GM18505 (cell line): ENCODE results near the gene USP5.

Experiments
- ATAC-seq: cut with Tn5 transposase; IDR thresholded peaks from one replicate; pipeline ENCODE4 v1.9.1; 2021; ENCODE audit not compliant: unreplicated experiment
- POLR2A ChIP-seq: IDR thresholded peaks from 4 replicates; pipeline ENCODE4 v1.6.1; 2011; ENCODE audit warnings: borderline replicate concordance; ENCODE audit not compliant: insufficient read depth, insufficient read length; ENCODE audit errors: extremely low read depth

The USP5 gene, protein sequence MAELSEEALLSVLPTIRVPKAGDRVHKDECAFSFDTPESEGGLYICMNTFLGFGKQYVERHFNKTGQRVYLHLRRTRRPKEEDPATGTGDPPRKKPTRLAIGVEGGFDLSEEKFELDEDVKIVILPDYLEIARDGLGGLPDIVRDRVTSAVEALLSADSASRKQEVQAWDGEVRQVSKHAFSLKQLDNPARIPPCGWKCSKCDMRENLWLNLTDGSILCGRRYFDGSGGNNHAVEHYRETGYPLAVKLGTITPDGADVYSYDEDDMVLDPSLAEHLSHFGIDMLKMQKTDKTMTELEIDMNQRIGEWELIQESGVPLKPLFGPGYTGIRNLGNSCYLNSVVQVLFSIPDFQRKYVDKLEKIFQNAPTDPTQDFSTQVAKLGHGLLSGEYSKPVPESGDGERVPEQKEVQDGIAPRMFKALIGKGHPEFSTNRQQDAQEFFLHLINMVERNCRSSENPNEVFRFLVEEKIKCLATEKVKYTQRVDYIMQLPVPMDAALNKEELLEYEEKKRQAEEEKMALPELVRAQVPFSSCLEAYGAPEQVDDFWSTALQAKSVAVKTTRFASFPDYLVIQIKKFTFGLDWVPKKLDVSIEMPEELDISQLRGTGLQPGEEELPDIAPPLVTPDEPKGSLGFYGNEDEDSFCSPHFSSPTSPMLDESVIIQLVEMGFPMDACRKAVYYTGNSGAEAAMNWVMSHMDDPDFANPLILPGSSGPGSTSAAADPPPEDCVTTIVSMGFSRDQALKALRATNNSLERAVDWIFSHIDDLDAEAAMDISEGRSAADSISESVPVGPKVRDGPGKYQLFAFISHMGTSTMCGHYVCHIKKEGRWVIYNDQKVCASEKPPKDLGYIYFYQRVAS

DNA sequence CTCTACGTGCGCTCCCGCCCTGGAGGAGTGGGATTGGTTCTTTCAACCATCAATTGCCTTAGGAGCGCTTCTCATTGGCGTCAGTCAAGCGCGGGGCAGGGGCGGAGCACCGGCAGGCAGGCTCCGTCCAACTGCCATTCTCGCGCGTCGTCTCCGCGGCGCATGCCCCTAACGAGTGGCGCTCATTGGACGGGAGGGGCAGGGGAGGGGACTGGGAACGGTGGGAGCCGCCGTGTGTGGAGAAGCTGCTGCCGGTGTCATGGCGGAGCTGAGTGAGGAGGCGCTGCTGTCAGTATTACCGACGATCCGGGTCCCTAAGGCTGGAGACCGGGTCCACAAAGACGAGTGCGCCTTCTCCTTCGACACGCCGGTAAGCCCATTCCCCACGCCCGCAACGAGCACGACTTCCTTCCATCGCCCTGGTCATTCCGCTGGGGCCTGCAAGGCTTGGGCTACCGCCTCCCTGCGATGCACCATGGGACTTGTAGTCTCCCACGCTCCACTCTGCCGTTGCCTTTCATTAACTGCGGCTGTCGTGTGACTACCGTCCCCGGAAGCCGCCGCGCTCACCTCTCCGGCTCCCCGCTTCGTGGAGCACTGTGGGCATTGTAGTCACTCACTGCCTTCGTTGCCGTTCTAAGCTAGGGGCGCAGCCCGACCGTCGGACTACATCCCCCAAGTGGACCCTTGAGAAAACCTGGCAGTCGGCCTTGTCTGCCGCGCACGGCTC is at the start of gene USP5:
Gene USP5 (plus strand): TSS at position 230 of the 730 bp plus-strand sequence. CDS start 30 bp downstream, at position 260.
- TF ChIP-seq POLR2A: peak; percentile 86
- peak; percentile 68 for ATAC-seq

DNA sequence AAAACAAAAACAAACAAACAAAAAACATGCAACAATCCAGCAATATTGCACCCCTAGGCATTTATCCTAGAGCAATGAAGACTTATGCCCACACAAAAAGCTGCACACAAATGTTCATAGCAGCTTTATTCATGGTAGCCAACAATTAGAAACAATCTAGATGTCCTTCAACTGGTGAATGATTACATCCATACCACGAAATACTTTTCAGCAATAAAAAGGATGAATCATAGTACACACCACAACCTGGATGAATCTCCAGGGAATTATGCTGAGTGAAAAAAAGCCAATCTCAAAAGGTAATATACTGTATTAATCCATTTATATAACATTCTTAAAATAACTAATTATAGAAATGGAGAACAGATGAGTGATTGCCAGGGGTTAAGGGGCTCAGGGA is 44.8 kb upstream of the USP5 start:
- ATAC-seq: no peak
- no peak for TF ChIP-seq POLR2A

DNA sequence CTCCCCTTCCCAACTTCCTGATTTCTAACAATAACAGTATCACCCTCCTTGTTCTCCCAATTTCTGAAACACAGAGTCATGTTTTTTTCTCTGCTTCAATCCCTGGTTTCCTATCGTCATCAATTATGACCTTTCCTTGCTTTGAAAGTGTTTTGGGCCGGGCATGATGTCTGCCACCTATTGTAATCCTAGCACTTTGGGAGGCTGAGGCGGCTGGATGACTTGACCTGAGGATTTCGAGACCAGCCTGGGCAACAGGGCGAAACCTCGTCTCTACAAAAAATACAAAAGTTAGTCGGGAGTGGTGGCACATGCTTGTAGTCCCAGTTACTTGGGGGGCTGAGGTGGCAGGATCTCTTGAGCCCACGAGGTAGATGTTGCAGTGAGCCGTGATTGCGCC is 42.9 kb upstream of the USP5 start:
- no peak for ATAC-seq
- no peak for TF ChIP-seq POLR2A

DNA sequence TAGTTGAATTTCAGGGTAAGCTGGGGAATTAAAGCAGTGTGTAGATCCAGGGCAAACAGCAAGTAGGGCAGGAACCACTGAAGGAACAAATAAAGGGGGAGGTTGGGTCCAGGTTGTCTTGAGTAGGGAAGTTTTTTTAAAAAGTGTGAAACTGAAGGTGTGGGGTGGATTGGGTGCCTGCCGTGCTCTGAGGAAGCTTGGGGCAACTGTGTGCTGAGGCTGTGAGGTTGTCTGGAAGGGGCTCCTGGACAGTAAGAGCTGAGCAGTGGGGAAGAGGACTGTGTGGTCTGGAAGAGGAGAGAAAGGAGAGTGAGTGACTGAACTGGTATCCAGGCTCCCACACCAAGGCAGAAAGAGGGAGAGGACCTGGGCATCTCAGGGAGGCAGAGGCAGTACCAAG is 41.2 kb upstream of the USP5 start:
- ATAC-seq: no peak
- TF ChIP-seq POLR2A: no peak

DNA sequence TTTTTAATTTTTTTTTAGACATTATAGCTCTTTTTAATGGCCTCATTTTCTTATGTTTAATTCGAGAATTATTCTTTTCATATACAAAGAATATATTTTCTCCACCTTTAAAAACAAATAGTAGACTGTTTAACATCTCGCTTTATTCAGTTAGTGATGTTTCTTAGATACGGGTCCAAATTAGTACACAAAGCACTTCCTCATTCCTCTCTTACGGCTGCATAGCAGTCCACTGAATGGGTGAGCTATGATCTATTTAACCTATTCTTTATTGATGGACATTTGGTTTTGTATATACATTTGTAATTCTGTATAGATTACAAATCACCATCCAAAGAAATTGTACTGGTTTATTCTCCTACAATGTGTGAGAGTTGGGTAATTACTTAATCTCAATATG is 38.6 kb upstream of the USP5 start:
- ATAC-seq: no peak
- TF ChIP-seq POLR2A: no peak

DNA sequence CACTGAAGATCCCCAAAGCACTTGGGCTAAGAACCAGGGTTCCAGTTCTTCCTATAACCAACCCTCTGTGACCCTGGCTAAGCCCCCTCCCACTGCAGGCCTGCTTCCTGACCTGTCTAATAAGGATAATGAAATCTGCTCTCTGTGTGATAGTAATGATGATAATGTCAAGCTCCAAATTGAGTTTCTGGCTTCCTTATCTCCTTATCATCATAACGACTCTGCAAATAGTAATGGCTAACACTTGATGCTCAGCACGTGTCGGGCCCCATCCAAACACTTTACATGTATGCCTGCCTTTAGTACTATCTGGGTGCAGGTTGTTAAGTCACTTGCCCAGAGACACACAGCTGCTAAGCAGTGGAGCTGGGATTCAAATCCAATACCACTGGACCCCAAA is 35.4 kb upstream of the USP5 start:
- no peak for TF ChIP-seq POLR2A
- ATAC-seq: no peak

DNA sequence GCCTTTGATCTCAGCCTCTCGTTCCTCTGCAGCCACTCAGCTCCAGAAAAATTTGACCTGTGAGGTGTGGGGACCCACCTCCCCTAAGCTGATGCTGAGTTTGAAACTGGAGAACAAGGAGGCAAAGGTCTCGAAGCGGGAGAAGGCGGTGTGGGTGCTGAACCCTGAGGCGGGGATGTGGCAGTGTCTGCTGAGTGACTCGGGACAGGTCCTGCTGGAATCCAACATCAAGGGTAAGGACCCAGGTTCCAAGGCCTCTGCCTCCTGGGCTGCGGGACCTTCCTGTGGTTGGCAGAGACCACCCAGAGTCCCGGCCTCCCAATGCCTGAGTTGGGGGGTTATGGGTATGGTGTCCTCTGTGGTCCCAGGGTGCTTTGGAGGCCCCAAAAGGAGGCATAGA is 34.9 kb upstream of the USP5 start:
- ATAC-seq: no peak
- TF ChIP-seq POLR2A: no peak

DNA sequence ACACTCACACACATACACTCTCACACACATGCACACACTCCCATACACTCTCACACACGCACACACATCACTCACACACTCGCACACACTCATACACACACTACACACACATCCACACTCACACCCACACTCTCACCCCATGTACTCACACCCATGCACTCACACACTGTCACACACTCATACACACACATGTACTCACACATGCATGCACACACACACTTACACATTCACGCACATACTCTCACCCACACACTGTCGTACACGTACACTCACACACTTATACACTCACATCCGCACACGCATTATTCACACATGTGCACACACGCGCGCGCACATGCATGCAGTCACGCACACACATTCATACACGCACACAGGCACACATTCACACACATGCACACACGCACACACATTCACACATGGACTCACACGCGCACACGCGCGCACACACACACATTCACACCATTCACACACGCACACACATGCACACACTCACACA is 34.2 kb upstream of the USP5 start:
- no peak for ATAC-seq
- TF ChIP-seq POLR2A: no peak

DNA sequence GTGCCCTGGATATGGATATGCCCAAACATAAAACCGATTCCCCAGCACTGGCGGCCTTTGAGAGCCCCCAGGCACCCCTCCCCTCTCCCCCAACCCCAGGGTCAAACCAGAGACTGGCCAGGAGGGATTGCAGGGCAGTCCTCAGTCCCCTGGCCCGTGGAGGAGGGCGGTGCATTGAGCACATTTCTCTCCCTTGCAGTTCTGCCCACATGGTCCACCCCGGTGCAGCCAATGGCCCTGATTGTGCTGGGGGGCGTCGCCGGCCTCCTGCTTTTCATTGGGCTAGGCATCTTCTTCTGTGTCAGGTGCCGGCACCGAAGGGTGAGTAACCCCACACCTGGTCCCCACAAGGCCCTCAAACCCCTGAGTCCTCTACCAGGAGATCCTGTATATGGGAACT is 33.7 kb upstream of the USP5 start:
- no peak for TF ChIP-seq POLR2A
- ATAC-seq: no peak

DNA sequence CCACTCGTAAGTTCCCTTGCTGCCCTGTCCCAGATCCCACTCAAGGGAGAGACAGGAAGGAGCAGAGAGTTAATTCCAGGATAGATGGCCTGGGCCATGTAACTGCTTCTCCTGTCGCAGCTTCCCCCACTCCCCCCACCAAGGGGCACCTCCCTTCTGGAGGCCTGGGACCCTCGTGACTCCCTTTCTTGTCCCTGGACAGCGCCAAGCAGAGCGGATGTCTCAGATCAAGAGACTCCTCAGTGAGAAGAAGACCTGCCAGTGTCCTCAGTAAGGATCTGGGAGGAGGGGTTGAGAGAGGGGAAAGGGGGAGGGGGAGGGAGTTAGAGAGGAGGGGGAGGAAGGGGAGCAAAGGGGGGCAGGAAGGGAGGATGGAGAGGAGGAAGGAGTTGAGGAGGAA is 33.3 kb upstream of the USP5 start:
- no peak for TF ChIP-seq POLR2A
- no peak for ATAC-seq

DNA sequence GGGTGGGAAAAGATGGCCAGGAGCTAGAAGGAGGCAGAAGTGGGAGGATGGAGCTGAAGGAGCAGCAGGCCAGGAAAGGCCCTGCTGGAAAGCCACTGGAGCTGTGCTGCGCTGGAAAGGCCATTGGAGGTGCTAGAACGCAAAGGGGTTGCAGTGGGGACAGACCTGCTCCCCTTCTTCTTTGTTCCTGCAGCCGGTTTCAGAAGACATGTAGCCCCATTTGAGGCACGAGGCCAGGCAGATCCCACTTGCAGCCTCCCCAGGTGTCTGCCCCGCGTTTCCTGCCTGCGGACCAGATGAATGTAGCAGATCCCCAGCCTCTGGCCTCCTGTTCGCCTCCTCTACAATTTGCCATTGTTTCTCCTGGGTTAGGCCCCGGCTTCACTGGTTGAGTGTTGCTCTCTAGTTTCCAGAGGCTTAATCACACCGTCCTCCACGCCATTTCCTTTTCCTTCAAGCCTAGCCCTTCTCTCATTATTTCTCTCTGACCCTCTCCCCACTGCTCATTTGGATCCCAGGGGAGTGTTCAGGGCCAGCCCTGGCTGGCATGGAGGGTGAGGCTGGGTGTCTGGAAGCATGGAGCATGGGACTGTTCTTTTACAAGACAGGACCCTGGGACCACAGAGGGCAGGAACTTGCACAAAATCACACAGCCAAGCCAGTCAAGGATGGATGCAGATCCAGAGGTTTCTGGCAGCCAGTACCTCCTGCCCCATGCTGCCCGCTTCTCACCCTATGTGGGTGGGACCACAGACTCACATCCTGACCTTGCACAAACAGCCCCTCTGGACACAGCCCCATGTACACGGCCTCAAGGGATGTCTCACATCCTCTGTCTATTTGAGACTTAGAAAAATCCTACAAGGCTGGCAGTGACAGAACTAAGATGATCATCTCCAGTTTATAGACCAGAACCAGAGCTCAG is 32.6 kb upstream of the USP5 start:
- no peak for ATAC-seq
- no peak for TF ChIP-seq POLR2A

DNA sequence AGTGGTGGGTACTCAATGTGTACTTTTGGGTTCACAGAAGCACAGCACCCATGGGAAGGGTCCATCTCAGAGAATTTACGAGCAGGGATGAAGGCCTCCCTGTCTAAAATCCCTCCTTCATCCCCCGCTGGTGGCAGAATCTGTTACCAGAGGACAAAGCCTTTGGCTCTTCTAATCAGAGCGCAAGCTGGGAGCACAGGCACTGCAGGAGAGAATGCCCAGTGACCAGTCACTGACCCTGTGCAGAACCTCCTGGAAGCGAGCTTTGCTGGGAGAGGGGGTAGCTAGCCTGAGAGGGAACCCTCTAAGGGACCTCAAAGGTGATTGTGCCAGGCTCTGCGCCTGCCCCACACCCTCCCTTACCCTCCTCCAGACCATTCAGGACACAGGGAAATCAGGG is 31.8 kb upstream of the USP5 start:
- no peak for ATAC-seq
- no peak for TF ChIP-seq POLR2A
